T-helper 22 cell (primary cell): ENCODE measurements around the gene DOHH.

ENCODE experiments used
- DNase-seq: peaks from one replicate; pipeline ENCODE4 v3.0.0-alpha.2; 2020; ENCODE audit warnings: low read depth

DOHH gene

GRCh38 chr19:3441089-3441985, 59.1 kb downstream of the DOHH start:
- no peak for DNase-seq
